ENCODE data around the gene SGCE.
"Not testable (repeated sequence)": the region's sequence is repeated elsewhere in the genome, so short reads cannot be mapped to it uniquely, and the experiment has no call there.

SGCE gene, protein sequence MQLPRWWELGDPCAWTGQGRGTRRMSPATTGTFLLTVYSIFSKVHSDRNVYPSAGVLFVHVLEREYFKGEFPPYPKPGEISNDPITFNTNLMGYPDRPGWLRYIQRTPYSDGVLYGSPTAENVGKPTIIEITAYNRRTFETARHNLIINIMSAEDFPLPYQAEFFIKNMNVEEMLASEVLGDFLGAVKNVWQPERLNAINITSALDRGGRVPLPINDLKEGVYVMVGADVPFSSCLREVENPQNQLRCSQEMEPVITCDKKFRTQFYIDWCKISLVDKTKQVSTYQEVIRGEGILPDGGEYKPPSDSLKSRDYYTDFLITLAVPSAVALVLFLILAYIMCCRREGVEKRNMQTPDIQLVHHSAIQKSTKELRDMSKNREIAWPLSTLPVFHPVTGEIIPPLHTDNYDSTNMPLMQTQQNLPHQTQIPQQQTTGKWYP

GRCh38 chr7:94655848-94656657 is at the start of gene SGCE:
TSS of gene SGCE (minus strand) at chr7:94656133. CDS start at chr7:94656098, 35 bp downstream.
- peak; percentile 90 for TF ChIP-seq CTCF (conservative IDR thresholded peaks at IDR 0.05)
- H3K27ac ChIP-seq: peak within 1 kb of the TSS; percentile 87

DNA sequence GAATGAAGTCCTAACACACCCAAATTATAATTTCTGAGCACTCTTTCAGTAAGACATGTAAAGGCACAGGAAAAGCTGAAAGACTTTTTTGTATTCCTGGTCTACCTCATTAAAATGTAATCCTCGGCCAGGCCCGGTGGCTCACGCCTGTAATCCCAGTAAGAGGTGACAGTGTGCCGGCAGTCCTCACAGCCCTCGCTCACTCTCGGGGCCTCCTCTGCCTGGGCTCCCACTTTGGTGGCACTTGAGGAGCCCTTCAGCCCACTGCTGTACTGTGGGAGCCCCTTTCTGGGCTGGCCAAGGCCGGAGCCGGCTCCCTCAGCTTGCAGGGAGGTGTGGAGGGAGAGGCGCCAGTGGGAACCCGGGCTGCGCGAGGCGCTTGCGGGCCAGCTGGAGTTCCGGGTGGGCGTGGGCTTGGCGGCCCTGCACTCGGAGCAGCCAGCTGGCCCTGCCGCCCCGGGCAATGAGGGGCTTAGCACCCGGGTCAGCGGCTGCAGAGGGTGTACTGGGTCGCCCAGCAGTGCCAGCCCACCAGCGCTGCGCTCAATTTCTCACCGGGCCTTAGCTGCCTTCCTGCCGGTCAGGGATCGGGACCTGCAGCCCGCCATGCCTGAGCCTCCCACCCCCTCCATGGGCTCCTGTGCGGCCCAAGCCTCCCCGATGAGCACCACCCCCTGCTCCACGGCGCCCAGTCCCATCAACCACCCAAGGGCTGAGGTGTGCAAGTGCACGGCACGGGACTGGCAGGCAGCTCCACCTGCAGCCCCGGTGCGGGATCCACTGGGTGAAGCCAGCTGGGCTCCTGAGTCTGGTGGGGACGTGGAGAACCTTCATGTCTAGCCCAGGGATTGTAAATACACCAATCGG is 49.5 kb upstream of the SGCE start:
- H3K27ac ChIP-seq: not testable (repeated sequence)

- H3K27ac ChIP-seq: no peak overlapping the region
- TF ChIP-seq CTCF (conservative IDR thresholded peaks at IDR 0.05): no peak
Measured at GRCh38 chr7:94701555-94701973, 45.6 kb upstream of the SGCE start.

GRCh38 chr7:94700926-94701554 is 45.1 kb upstream of the SGCE start:
- no peak overlapping the region for H3K27ac ChIP-seq
- no peak for TF ChIP-seq CTCF (conservative IDR thresholded peaks at IDR 0.05)

DNA sequence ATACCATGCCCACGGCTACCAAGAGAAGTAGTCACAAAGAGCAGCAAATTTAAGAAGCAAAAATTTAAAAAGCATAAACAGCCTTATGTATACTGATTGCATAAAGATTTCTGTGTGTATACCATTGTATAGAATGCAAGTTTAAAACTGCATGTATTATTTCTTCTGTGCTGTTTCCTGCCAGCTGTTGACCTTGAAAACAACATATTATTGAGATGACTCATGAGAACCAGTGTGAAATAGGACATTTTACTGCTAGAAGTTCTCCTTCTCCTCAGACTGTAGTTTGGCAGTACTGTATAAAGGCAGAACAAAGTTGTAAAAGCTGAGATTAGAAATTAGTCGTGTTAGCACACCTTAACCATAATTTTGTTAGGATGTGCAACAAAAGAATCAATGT is 42.3 kb upstream of the SGCE start:
- no peak for TF ChIP-seq CTCF (conservative IDR thresholded peaks at IDR 0.05)
- H3K27ac ChIP-seq: no peak overlapping the region

DNA sequence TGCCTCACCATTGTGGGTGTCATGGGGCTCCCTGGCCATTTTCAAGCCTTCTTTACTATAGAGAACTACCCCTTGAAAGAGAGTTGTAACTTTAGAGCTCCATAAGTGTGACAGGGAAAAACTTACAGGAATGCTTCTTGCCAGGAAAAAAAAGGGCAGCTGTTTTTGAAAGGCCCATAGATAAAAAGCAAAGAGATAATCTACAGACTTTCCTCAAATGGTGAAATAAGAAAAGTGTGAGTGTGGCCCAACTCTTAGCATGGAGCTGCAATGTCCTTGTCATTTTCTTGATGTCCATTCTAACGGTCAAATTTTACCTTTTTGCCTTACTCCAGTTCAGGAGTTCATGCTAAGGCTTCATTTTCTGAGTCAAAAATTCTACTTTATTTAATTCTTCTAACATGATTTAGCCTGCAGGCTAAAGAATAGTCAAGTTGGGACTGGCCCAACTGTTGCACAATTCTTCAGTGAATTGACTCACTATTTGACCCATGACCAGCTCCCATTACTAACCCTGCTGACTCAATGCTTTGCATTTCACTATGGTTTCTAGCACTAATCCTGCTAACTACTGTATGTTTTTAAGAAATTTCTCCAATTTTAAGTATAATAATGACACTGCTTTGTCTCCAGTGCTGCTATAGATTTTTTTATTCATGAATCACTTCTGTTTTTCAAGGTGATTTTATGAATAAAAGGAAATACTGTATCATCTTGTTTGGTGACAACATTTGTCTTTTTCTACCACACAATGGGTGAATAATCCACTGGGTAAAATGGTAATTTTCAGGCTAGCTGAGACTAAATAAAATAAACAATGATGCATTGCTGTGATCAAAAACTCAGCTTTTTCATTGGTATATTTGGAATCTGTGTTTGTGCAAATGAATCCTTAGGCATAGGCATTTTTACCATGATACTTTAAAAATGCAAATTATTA is 41.4 kb upstream of the SGCE start:
- no peak overlapping the region for H3K27ac ChIP-seq
- no peak for TF ChIP-seq CTCF (conservative IDR thresholded peaks at IDR 0.05)

Data from VCaP (cell line).